A549 (cell line): ENCODE results near the gene GIMAP7.

Experiments used
- BHLHE40 ChIP-seq: IDR thresholded peaks from 2 replicates; pipeline ENCODE4 v1.6.1; 2012; ENCODE audit warnings: low read depth, low read length, inconsistent platforms
- CEBPB ChIP-seq, 2 experiments: fragments of >200 bp in 1 of 2; sonication (Bioruptor Twin) in 1 of 2; formaldehyde crosslinking in 1 of 2; IDR thresholded peaks; 2 replicates each; pipeline ENCODE4 v1.6.1; 2012 to 2016
- CTCF ChIP-seq: fragments of >200 bp; sonication (Bioruptor Twin); formaldehyde crosslinking; IDR thresholded peaks from 3 replicates; pipeline ENCODE4 v1.5.1; 2016
- EP300 ChIP-seq, 2 experiments: fragments of >200 bp; sonication (Bioruptor Twin); formaldehyde crosslinking; IDR thresholded peaks; 2 replicates in 1 of 2; 3 replicates in 1 of 2; pipeline ENCODE4 v1.6.1; 2016 to 2017
- JUNB ChIP-seq: fragments of >200 bp; sonication (Bioruptor Twin); formaldehyde crosslinking; IDR thresholded peaks from 2 replicates; pipeline ENCODE4 v1.6.1; 2016
- MAX ChIP-seq: IDR thresholded peaks from 2 replicates; pipeline ENCODE4 v1.6.1; 2012
- NR3C1 ChIP-seq: fragments of >200 bp; sonication (Bioruptor Twin); formaldehyde crosslinking; IDR thresholded peaks from 3 replicates; pipeline ENCODE4 v1.6.1; 2017
- POLR2A ChIP-seq: IDR thresholded peaks from 2 replicates; pipeline ENCODE4 v1.6.1; 2012; ENCODE audit warnings: mild to moderate bottlenecking, low read length
- RFX5 ChIP-seq: fragments of 450-650 bp; IDR thresholded peaks from 2 replicates; pipeline ENCODE4 v1.7.1; 2014; ENCODE audit warnings: antibody characterized with exemption, mild to moderate bottlenecking, moderate library complexity
- SREBF2 ChIP-seq: fragments of 450-650 bp; IDR thresholded peaks from 2 replicates; pipeline ENCODE4 v1.6.1; 2014; ENCODE audit warnings: mild to moderate bottlenecking, moderate library complexity
- USF2 ChIP-seq: fragments of 450-650 bp; IDR thresholded peaks from 2 replicates; pipeline ENCODE4 v1.6.1; 2014; ENCODE audit warnings: antibody characterized with exemption

- no peak for TF ChIP-seq CEBPB (IDR thresholded peaks at IDR 0.05)
- TF ChIP-seq CTCF = no peak
- no peak for TF ChIP-seq SREBF2
- TF ChIP-seq BHLHE40 = no peak
- TF ChIP-seq NR3C1 = no peak
- TF ChIP-seq EP300 (IDR thresholded peaks at IDR 0.05) = no peak
- no peak for TF ChIP-seq USF2
- no peak for TF ChIP-seq MAX
- no peak for TF ChIP-seq JUNB
- no peak for TF ChIP-seq POLR2A
- no peak for TF ChIP-seq RFX5
Observed at GRCh38 chr7:150511048-150511447, 3.6 kb upstream of the GIMAP7 start.
